ENCODE data around the gene MSL3.

MSL3 gene

GRCh38 chrX:11766487-11766886, 8.4 kb downstream of the MSL3 start:
- TF ChIP-seq, protein P1, sequence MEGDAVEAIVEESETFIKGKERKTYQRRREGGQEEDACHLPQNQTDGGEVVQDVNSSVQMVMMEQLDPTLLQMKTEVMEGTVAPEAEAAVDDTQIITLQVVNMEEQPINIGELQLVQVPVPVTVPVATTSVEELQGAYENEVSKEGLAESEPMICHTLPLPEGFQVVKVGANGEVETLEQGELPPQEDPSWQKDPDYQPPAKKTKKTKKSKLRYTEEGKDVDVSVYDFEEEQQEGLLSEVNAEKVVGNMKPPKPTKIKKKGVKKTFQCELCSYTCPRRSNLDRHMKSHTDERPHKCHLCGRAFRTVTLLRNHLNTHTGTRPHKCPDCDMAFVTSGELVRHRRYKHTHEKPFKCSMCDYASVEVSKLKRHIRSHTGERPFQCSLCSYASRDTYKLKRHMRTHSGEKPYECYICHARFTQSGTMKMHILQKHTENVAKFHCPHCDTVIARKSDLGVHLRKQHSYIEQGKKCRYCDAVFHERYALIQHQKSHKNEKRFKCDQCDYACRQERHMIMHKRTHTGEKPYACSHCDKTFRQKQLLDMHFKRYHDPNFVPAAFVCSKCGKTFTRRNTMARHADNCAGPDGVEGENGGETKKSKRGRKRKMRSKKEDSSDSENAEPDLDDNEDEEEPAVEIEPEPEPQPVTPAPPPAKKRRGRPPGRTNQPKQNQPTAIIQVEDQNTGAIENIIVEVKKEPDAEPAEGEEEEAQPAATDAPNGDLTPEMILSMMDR (IDR thresholded peaks at IDR 0.05; ENCODE audit: control insufficient read depth, insufficient read depth, low read depth, low read length, missing control alignments): no peak
- no peak overlapping the region for H3K4me3 ChIP-seq (ENCODE audit: control insufficient read depth, low read depth, low read length)
- DNase-seq (ENCODE audit: low read depth): no peak

DNA sequence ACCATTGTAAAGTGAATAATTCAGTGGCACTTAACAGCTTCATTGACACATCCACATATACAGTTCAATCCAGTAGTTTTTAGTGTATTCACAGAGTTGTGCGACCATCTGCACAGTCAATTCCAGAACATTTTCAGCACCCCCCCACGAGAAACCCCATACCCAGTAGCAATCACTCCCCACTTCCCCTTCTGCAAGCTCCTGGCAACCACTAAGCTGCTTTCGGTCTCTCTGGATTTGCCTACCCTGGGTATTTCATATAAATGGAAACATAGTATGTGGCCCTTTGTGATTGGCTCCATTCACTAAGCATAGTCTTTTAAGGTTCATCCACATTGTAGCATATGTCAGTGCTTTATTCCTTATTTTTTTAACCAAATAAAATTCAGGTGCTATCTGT, 10.0 kb downstream of the MSL3 start:
- H3K4me3 ChIP-seq (ENCODE audit: control insufficient read depth, low read depth, low read length): no peak overlapping the region
- DNase-seq (ENCODE audit: low read depth): no peak
- TF ChIP-seq, protein P1 (IDR thresholded peaks at IDR 0.05; ENCODE audit: control insufficient read depth, insufficient read depth, low read depth, low read length, missing control alignments): no peak

- no peak overlapping the region for H3K4me3 ChIP-seq (ENCODE audit: control insufficient read depth, low read depth, low read length)
- TF ChIP-seq, protein P1 (IDR thresholded peaks at IDR 0.05; ENCODE audit: control insufficient read depth, insufficient read depth, low read depth, low read length, missing control alignments): peak; percentile 84
- DNase-seq (ENCODE audit: low read depth): no peak
Observed at GRCh38 chrX:11770320-11770719, 12.3 kb downstream of the MSL3 start.

- TF ChIP-seq, protein P1 (IDR thresholded peaks at IDR 0.05; ENCODE audit: control insufficient read depth, insufficient read depth, low read depth, low read length, missing control alignments): no peak
- DNase-seq (ENCODE audit: low read depth): no peak
- no peak overlapping the region for H3K4me3 ChIP-seq (ENCODE audit: control insufficient read depth, low read depth, low read length)
Observed at GRCh38 chrX:11778230-11778629, 20.2 kb downstream of the MSL3 start.

GRCh38 chrX:11781133-11781532, 23.1 kb downstream of the MSL3 start:
- no peak for DNase-seq (ENCODE audit: low read depth)
- TF ChIP-seq, protein P1 (IDR thresholded peaks at IDR 0.05; ENCODE audit: control insufficient read depth, insufficient read depth, low read depth, low read length, missing control alignments): no peak
- H3K4me3 ChIP-seq (ENCODE audit: control insufficient read depth, low read depth, low read length): no peak overlapping the region

DNA sequence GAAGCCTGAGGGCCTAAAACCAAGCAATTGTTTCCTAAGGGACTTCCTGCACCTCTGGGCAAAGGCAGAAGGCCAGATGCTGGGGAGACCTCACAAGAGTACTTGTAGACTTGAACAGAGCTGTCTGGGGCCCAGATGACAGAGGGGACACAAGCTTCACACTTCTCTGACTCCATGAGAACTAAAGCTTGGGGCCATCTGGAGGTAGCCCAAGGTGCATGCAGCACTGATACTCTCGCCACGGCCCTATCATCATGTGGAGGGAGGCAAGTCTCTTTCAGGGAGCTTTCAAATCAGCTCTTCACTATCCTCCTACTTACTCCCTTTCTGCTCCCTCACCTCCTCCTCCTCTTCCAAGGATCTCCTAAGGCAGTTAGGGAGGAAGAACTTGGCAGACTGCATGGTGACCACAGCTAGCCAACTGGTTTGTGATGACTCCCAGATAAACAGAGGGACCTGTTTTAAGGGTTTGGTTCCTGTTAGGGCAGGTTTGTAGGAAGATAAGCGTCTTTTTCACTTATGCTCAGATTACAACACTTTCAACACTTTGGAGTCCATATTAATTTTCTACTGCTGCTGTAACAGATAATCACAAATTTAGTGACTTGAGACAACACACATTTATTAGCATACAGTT, 23.8 kb downstream of the MSL3 start:
- H3K4me3 ChIP-seq (ENCODE audit: control insufficient read depth, low read depth, low read length): no peak overlapping the region
- TF ChIP-seq, protein P1 (IDR thresholded peaks at IDR 0.05; ENCODE audit: control insufficient read depth, insufficient read depth, low read depth, low read length, missing control alignments): no peak
- no peak for DNase-seq (ENCODE audit: low read depth)
